ENCODE measurements around the gene NUP62. TPM values are rescaled to one million over a fixed set of nuclear protein-coding genes. Genes with fewer than 3 reads are reported as not detected.
A peak's percentile ranks its signal among the peaks of the same experiment; 100 is the strongest.

NUP62 gene
- total and polyA plus RNA-seq, 2 of the 4 experiments (the other 2 are of a cell fraction), result 21.3 to 29.7 TPM

DNA sequence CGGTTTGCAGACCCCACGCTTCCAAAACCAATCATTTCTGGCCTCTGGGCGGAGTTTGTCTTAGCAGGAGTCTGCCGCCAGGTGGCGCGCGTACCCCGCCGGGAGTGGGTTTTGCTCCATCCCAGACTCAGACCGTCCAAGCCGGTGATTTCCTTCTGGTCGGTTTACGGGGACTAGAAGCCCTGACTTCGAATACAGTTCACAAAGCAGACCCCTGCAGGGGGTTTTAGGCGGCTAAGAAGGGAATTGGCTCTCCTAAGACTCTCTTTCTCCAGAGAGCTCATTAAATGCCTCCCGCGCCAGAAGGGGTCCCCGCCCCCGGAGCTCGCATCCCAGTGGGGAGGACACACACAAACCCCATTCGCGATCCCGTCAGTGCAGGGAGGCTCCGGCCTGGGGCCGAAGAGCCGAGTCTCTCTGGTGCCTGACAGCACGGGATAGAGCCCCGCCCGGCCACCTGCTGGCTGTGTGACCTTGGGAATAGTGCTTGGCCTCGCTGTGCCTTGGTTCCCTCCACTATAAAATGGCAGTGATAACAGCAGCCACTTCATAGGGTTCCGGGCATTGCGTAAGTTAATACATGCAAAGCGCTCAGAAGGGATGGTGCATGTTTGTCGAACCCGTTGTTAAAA is 8.6 kb upstream of the NUP62 start:
- Histone ChIP-seq H2BK120ac (ENCODE audit: low read depth, low read length) (no peak overlapping the region), H4K8ac (ENCODE audit: low read depth in 2 of 2, low read length in 2 of 2) (no peak overlapping the region), H3K27me3 (ENCODE audit: control insufficient read depth, insufficient read depth, low read length) (no peaks in the 10 kb centered on the region; the same call in 1 of the 2 replicates), H4K91ac (ENCODE audit: insufficient read depth, low read depth, low read length) (no peak overlapping the region), H4K5ac (ENCODE audit: low read depth, low read length) (no peak overlapping the region), H3K4me2 (ENCODE audit: low read depth, low read length) (peak overlapping the region; percentile 72), H3K4me3 (ENCODE audit: insufficient read depth, low read depth, low read length) (0 out of 2 replicates have a peak overlapping the region, but pooled peaks have one; percentile 17), H3K56ac (ENCODE audit: extremely low read depth, insufficient read depth, low read length) (no peak overlapping the region), H3K9ac (ENCODE audit: low read depth, low read length) (no peak overlapping the region), H3K9me3 (ENCODE audit: control insufficient read depth, insufficient read depth, low read length) (no peaks in the 10 kb centered on the region), H2BK15ac (ENCODE audit: low read depth, low read length) (no peak overlapping the region), H4K20me1 (ENCODE audit: insufficient read depth, low read length) (no peaks in the 10 kb centered on the region), H3K9me1 (ENCODE audit: insufficient read depth, low read length) (no peaks in the 10 kb centered on the region), H3K4me1 (ENCODE audit: control insufficient read depth, insufficient read depth, low read length) (no peaks in the 10 kb centered on the region), H3K18ac (ENCODE audit: low read depth, low read length) (no peak overlapping the region), H3K36me3 (ENCODE audit: control insufficient read depth, insufficient read depth, low read length) (no peaks in the 10 kb centered on the region; the same call in 1 of the 2 replicates), H3K27ac (ENCODE audit: insufficient read depth, low read length) (no peak overlapping the region), H2AK9ac (replicated peaks; ENCODE audit: low read depth, low read length, poor library complexity) (peak overlapping the region; percentile 93), H2AFZ (replicated peaks; ENCODE audit: low read length, poor library complexity) (peak overlapping the region; percentile 86), H3K79me1 (ENCODE audit: low read depth in 1 of 2, low read length in 2 of 2) (no peaks in the 10 kb centered on the region; a peak in 1 of 4 replicates), H3K4ac (ENCODE audit: low read depth, low read length) (no peak overlapping the region), H3K23ac (ENCODE audit: low read depth, low read length) (no peak overlapping the region), H3K14ac (replicated peaks; ENCODE audit: low read depth, low read length) (no peak overlapping the region), H2AK5ac (ENCODE audit: low read depth, low read length) (no peak overlapping the region), H2BK5ac (ENCODE audit: low read depth, low read length, poor library complexity, severe bottlenecking) (no peak overlapping the region), H2BK20ac (ENCODE audit: low read depth, low read length) (no peak overlapping the region)
- DNase-seq (peak; percentile 61), ATAC-seq (ENCODE audit: low read depth) (peak; percentile 99)
- dilution Hi-C loops (cut with HindIII; ENCODE audit: low sequenced_read_pairs, unreplicated experiment), result no loop called here
- intact Hi-C loops (cut with micrococcal nuclease), result loop anchor here (1.0 kb wide), 2 partner anchors 45 to 49 kb away; no protein-coding TSS in a partner anchor
- in situ Hi-C loops (cut with MboI; ENCODE audit: low sequenced_read_pairs), result loop anchor here (10.0 kb wide), 2 partner anchors 47 to 207 kb away; no protein-coding TSS in a partner anchor
- no TSS peak for BruUV-seq (replicated peaks)
- POLR2A ChIA-PET (ENCODE audit: unreplicated experiment), result no interaction called here
- CTCF ChIA-PET, result interaction anchor here (0.7 to 1.3 kb wide), 3 partner anchors 41 to 113 kb away, joined by 3 read pairs; no protein-coding TSS in a partner anchor
- 25% methylated on average over 18 of the region's 35 CpGs; no CpG with 5 or more reads in 1 of the 2 experiments for WGBS, 2 experiments (ENCODE audit: extremely low coverage in 2 of 2, insufficient read length in 1 of 2)
- TF ChIP-seq MAZ (IDR thresholded peaks at IDR 0.05; ENCODE audit: borderline replicate concordance, low read depth, low read length) (peak; percentile 17; the same call in 1 of the 2 replicates), MAFK (IDR thresholded peaks at IDR 0.05; ENCODE audit: low read depth, low read length) (no peak), FOS (IDR thresholded peaks at IDR 0.05; ENCODE audit: low read depth, low read length) (no peak), RAD21 (IDR thresholded peaks at IDR 0.05; ENCODE audit: low read length) (peak; percentile 98), NFE2L2 (IDR thresholded peaks at IDR 0.05; ENCODE audit: low read depth, low read length) (no peak), RCOR1 (IDR thresholded peaks at IDR 0.05; ENCODE audit: insufficient replicate concordance, low read length) (no peak), SMC3 (IDR thresholded peaks at IDR 0.05; ENCODE audit: low read depth, low read length) (peak; percentile 98), POLR2A (IDR thresholded peaks at IDR 0.05; ENCODE audit: low read depth, low read length) (peak; percentile 63; the same call in 1 of the 2 replicates), CEBPB (IDR thresholded peaks at IDR 0.05; ENCODE audit: low read depth, low read length) (peak; percentile 49; the same call in 1 of the 2 replicates)
- TF ChIP-seq, protein P1, sequence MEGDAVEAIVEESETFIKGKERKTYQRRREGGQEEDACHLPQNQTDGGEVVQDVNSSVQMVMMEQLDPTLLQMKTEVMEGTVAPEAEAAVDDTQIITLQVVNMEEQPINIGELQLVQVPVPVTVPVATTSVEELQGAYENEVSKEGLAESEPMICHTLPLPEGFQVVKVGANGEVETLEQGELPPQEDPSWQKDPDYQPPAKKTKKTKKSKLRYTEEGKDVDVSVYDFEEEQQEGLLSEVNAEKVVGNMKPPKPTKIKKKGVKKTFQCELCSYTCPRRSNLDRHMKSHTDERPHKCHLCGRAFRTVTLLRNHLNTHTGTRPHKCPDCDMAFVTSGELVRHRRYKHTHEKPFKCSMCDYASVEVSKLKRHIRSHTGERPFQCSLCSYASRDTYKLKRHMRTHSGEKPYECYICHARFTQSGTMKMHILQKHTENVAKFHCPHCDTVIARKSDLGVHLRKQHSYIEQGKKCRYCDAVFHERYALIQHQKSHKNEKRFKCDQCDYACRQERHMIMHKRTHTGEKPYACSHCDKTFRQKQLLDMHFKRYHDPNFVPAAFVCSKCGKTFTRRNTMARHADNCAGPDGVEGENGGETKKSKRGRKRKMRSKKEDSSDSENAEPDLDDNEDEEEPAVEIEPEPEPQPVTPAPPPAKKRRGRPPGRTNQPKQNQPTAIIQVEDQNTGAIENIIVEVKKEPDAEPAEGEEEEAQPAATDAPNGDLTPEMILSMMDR (conservative IDR thresholded peaks at IDR 0.05; ENCODE audit: low read depth, low read length), result peak; percentile 98
